Astrocyte (in vitro differentiated cells and primary cell): Measurements from ENCODE around the gene FGL2.

ENCODE experiments used
- EZH2 ChIP-seq: IDR thresholded peaks from 2 replicates; pipeline ENCODE4 v1.6.1; 2012; ENCODE audit warnings: mild to moderate bottlenecking, low read length, inconsistent platforms; ENCODE audit not compliant: insufficient read depth
- TF ChIP-seq, protein P1 (sequence below): IDR thresholded peaks from 2 replicates; pipeline ENCODE4 v1.5.1; 2011; ENCODE audit warnings: low read depth, mild to moderate bottlenecking, inconsistent platforms, low read length, moderate library complexity; ENCODE audit not compliant: insufficient read depth

- TF ChIP-seq, protein P1, sequence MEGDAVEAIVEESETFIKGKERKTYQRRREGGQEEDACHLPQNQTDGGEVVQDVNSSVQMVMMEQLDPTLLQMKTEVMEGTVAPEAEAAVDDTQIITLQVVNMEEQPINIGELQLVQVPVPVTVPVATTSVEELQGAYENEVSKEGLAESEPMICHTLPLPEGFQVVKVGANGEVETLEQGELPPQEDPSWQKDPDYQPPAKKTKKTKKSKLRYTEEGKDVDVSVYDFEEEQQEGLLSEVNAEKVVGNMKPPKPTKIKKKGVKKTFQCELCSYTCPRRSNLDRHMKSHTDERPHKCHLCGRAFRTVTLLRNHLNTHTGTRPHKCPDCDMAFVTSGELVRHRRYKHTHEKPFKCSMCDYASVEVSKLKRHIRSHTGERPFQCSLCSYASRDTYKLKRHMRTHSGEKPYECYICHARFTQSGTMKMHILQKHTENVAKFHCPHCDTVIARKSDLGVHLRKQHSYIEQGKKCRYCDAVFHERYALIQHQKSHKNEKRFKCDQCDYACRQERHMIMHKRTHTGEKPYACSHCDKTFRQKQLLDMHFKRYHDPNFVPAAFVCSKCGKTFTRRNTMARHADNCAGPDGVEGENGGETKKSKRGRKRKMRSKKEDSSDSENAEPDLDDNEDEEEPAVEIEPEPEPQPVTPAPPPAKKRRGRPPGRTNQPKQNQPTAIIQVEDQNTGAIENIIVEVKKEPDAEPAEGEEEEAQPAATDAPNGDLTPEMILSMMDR: no peak
- no peak for TF ChIP-seq EZH2
Measured at GRCh38 chr7:77235276-77235675, 35.7 kb upstream of the FGL2 start.
